HepG2 (cell line): ENCODE results near the gene HCFC2. TPM values are rescaled to one million over a fixed set of nuclear protein-coding genes. Genes with fewer than 3 reads are reported as not detected.

ENCODE experiments used
- NFYC ChIP-seq: IDR thresholded peaks from 2 replicates; pipeline ENCODE4 v1.6.1; 2016; ENCODE audit warnings: missing genetic modification reagents, missing compliant biosample characterization
- SMAD1 ChIP-seq: sonication (generic); formaldehyde crosslinking; IDR thresholded peaks from 2 replicates; pipeline ENCODE4 v1.4.0; 2020; ENCODE audit warnings: missing genetic modification reagents, low read depth, mild to moderate bottlenecking, borderline replicate concordance
- TRAFD1 ChIP-seq: sonication (generic); formaldehyde crosslinking; IDR thresholded peaks from 2 replicates; pipeline ENCODE4 v1.5.1; 2020; ENCODE audit warnings: missing genetic modification reagents, mild to moderate bottlenecking, borderline replicate concordance
- XBP1 ChIP-seq: sonication (generic); formaldehyde crosslinking; IDR thresholded peaks from 2 replicates; pipeline ENCODE4 v1.5.0; 2020; ENCODE audit warnings: missing genetic modification reagents
- ZBED4 ChIP-seq: sonication (generic); formaldehyde crosslinking; IDR thresholded peaks from 2 replicates; pipeline ENCODE4 v1.4.0; 2020; ENCODE audit warnings: missing genetic modification reagents, borderline replicate concordance
- ZFP41 ChIP-seq: sonication (generic); formaldehyde crosslinking; IDR thresholded peaks from 2 replicates; pipeline ENCODE4 v1.4.0; 2020; ENCODE audit warnings: mild to moderate bottlenecking, missing genetic modification reagents, borderline replicate concordance
- ZNF432 ChIP-seq: sonication (generic); formaldehyde crosslinking; IDR thresholded peaks from 2 replicates; pipeline ENCODE4 v1.5.0; 2020; ENCODE audit warnings: missing genetic modification reagents, mild to moderate bottlenecking, borderline replicate concordance
- ZNF513 ChIP-seq: sonication (generic); formaldehyde crosslinking; conservative IDR thresholded peaks from 2 replicates; pipeline ENCODE4 v1.5.0; 2020; ENCODE audit warnings: missing genetic modification reagents
- ZNF530 ChIP-seq: sonication (generic); formaldehyde crosslinking; IDR thresholded peaks from 2 replicates; pipeline ENCODE4 v1.5.0; 2020; ENCODE audit warnings: low read depth, mild to moderate bottlenecking, missing genetic modification reagents
- ZNF639 ChIP-seq: conservative IDR thresholded peaks from 2 replicates; pipeline ENCODE4 v1.6.1; 2018; ENCODE audit warnings: missing genetic modification reagents
- ZSCAN20 ChIP-seq: sonication (generic); formaldehyde crosslinking; IDR thresholded peaks from 2 replicates; pipeline ENCODE4 v1.4.0; 2020; ENCODE audit warnings: missing genetic modification reagents, mild to moderate bottlenecking, borderline replicate concordance
- polyA plus RNA-seq, 8 experiments: library from polyadenylated mRNA; depleted of rRNA in 3 of 8; stranded (reverse) in 7 of 8; unstranded in 1 of 8; fragments of >200 nt; fragmentation: Illumina TruSeq in 4 of 8; extraction: Trizol in 4 of 8; gene quantifications; 2 replicates each; pipeline versions ENCODE4 v1.2.1 to v1.2.3, GENCODE V29; 2011 to 2016; ENCODE audit warnings: low read depth in 4 of 8, missing spikeins in 1 of 8, mixed read lengths in 1 of 8; ENCODE audit not compliant: insufficient read depth in 1 of 8
- total RNA-seq, 5 experiments: library from RNA; depleted of rRNA; stranded (reverse); fragments of >200 nt; fragmentation: Illumina TruSeq; extraction: Trizol; gene quantifications; 2 replicates each; pipeline ENCODE4 v1.2.3, GENCODE V29; 2016; ENCODE audit warnings: low read depth in 1 of 5
- TF ChIP-seq, protein P1 (sequence below), 2 experiments: IDR thresholded peaks; 2 replicates each; pipeline ENCODE4 v1.6.1; 2011 to 2012; ENCODE audit warnings: low read length in 2 of 2, borderline replicate concordance in 1 of 2, low read depth in 1 of 2, mild to moderate bottlenecking in 1 of 2, moderate library complexity in 1 of 2
- TF ChIP-seq, protein P2 (sequence below): sonication (generic); formaldehyde crosslinking; IDR thresholded peaks from 2 replicates; pipeline ENCODE4 v1.5.0; 2020; ENCODE audit warnings: missing genetic modification reagents

HCFC2 gene
- total and polyA plus RNA-seq, 2 of the 13 experiments (the other 11 are each of a cell fraction or from before 2014, with no cell fraction given), result 3.7 to 4.9 TPM

GRCh38 chr12:104137902-104138796, 73.8 kb downstream of the HCFC2 start, which contains the start of gene NFYB (continued):
- TF ChIP-seq, protein P1, sequence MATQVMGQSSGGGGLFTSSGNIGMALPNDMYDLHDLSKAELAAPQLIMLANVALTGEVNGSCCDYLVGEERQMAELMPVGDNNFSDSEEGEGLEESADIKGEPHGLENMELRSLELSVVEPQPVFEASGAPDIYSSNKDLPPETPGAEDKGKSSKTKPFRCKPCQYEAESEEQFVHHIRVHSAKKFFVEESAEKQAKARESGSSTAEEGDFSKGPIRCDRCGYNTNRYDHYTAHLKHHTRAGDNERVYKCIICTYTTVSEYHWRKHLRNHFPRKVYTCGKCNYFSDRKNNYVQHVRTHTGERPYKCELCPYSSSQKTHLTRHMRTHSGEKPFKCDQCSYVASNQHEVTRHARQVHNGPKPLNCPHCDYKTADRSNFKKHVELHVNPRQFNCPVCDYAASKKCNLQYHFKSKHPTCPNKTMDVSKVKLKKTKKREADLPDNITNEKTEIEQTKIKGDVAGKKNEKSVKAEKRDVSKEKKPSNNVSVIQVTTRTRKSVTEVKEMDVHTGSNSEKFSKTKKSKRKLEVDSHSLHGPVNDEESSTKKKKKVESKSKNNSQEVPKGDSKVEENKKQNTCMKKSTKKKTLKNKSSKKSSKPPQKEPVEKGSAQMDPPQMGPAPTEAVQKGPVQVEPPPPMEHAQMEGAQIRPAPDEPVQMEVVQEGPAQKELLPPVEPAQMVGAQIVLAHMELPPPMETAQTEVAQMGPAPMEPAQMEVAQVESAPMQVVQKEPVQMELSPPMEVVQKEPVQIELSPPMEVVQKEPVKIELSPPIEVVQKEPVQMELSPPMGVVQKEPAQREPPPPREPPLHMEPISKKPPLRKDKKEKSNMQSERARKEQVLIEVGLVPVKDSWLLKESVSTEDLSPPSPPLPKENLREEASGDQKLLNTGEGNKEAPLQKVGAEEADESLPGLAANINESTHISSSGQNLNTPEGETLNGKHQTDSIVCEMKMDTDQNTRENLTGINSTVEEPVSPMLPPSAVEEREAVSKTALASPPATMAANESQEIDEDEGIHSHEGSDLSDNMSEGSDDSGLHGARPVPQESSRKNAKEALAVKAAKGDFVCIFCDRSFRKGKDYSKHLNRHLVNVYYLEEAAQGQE (IDR thresholded peaks at IDR 0.05; ENCODE audit: borderline replicate concordance in 1 of 2, low read depth in 1 of 2, low read length in 2 of 2), result 0 out of 4 replicates have a peak, but pooled peaks of 1 of the 2 experiments have one; percentile 9
- TF ChIP-seq, protein P2, sequence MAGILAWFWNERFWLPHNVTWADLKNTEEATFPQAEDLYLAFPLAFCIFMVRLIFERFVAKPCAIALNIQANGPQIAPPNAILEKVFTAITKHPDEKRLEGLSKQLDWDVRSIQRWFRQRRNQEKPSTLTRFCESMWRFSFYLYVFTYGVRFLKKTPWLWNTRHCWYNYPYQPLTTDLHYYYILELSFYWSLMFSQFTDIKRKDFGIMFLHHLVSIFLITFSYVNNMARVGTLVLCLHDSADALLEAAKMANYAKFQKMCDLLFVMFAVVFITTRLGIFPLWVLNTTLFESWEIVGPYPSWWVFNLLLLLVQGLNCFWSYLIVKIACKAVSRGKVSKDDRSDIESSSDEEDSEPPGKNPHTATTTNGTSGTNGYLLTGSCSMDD, result no peak
- TF ChIP-seq ZNF639 (CRISPR knock-in tag) (peak; percentile 22; the same call in 1 of the 2 replicates), ZNF432 (CRISPR knock-in tag) (no peak), ZSCAN20 (CRISPR knock-in tag) (0 out of 2 replicates have a peak, but pooled peaks have one; percentile 62), NFYC (CRISPR knock-in tag) (peak; percentile 78), TRAFD1 (CRISPR knock-in tag) (no peak), ZBED4 (CRISPR knock-in tag) (peak; percentile 46; the same call in 1 of the 2 replicates), XBP1 (CRISPR knock-in tag) (no peak), ZFP41 (no peak), ZNF513 (no peak), ZNF530 (CRISPR knock-in tag) (no peak), SMAD1 (CRISPR knock-in tag) (no peak)
